Activated CD8-positive, alpha-beta T cell treated with anti-CD3 and anti-CD28 coated beads for 36 hours (primary cell): Measurements from ENCODE around the gene CCL2. TPM values are rescaled to one million over a fixed set of nuclear protein-coding genes. Genes with fewer than 3 reads are reported as not detected.

Source experiments
- ATAC-seq: fragments of 200-7000 bp; cut with Tn5 transposase; one replicate; pipeline ENCODE4 v1.10.0; 2021; ENCODE audit warnings: mild to moderate bottlenecking, moderate library complexity
- CTCF ChIA-PET: fragments of 350-600 bp; sonication (Branson Sonifier 250); formaldehyde crosslinking; loops from one replicate; lab custom pipeline; 2021; ENCODE audit warnings: antibody characterized with exemption; lab: Charles Lee
- POLR2A ChIA-PET: fragments of 350-600 bp; sonication (Branson Sonifier 250); formaldehyde crosslinking; loops from one replicate; lab custom pipeline; 2021; ENCODE audit warnings: antibody characterized with exemption; lab: Charles Lee
- DNase-seq: peaks from one replicate; pipeline ENCODE4 v3.0.0-alpha.2; 2020
- H3K27ac Mint-ChIP-seq: one replicate; pipeline ENCODE4 v1.8.0; 2021; ENCODE audit warnings: mild to moderate bottlenecking, mixed read lengths
- H3K27me3 Mint-ChIP-seq: one replicate; pipeline ENCODE4 v1.8.0; 2021; ENCODE audit warnings: mixed read lengths
- H3K36me3 Mint-ChIP-seq: one replicate; pipeline ENCODE4 v1.8.0; 2021; ENCODE audit warnings: low read depth, mixed read lengths
- H3K4me1 Mint-ChIP-seq: one replicate; pipeline ENCODE4 v1.8.0; 2021; ENCODE audit warnings: low read depth, mixed read lengths
- H3K4me3 Mint-ChIP-seq: one replicate; pipeline ENCODE4 v1.8.0; 2021; ENCODE audit warnings: mild to moderate bottlenecking, moderate library complexity, mixed read lengths
- H3K9me3 Mint-ChIP-seq: one replicate; pipeline ENCODE4 v1.8.0; 2021; ENCODE audit warnings: mixed read lengths
- intact Hi-C: fragments of 100-400 bp; cut with micrococcal nuclease; formaldehyde crosslinking; loops from one replicate; pipeline ENCODE4 v1.10.0; 2022
- total RNA-seq, 2 experiments: library from RNA; stranded (reverse); gene quantifications; one replicate each; pipeline ENCODE4 v1.2.3, GENCODE V29; 2021
- TF ChIP-seq, protein P1 (sequence below): fragments of 200-600 bp; IDR thresholded peaks from one replicate; pipeline ENCODE4 v1.8.0; 2022; ENCODE audit warnings: antibody characterized with exemption, mild to moderate bottlenecking

Gene CCL2
- total RNA-seq, 2 experiments from 2014 or later = not detected

- Mint-ChIP-seq H3K4me3 (no peak overlapping the region), H3K9me3 (no peaks in the 10 kb centered on the region), H3K27ac (no peak overlapping the region), H3K36me3 (no peaks in the 10 kb centered on the region), H3K4me1 (no peaks in the 10 kb centered on the region), H3K27me3 (peaks cover 17% of the 10 kb centered on the region)
- DNase-seq (no peak), ATAC-seq (no peak)
- TF ChIP-seq, protein P1, sequence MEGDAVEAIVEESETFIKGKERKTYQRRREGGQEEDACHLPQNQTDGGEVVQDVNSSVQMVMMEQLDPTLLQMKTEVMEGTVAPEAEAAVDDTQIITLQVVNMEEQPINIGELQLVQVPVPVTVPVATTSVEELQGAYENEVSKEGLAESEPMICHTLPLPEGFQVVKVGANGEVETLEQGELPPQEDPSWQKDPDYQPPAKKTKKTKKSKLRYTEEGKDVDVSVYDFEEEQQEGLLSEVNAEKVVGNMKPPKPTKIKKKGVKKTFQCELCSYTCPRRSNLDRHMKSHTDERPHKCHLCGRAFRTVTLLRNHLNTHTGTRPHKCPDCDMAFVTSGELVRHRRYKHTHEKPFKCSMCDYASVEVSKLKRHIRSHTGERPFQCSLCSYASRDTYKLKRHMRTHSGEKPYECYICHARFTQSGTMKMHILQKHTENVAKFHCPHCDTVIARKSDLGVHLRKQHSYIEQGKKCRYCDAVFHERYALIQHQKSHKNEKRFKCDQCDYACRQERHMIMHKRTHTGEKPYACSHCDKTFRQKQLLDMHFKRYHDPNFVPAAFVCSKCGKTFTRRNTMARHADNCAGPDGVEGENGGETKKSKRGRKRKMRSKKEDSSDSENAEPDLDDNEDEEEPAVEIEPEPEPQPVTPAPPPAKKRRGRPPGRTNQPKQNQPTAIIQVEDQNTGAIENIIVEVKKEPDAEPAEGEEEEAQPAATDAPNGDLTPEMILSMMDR = no peak
- intact Hi-C loops = no loop called here
- ChIA-PET CTCF (interaction anchor here (1.9 kb wide), 1 partner anchor 73 kb away, joined by 6 read pairs; no protein-coding TSS in a partner anchor), POLR2A (interaction anchor here (0.8 kb wide), 1 partner anchor 11 kb away, joined by 3 read pairs; no protein-coding TSS in a partner anchor)
These were observed 32.8 kb downstream of the CCL2 start for GRCh38 chr17:34287875-34288274.

DNA sequence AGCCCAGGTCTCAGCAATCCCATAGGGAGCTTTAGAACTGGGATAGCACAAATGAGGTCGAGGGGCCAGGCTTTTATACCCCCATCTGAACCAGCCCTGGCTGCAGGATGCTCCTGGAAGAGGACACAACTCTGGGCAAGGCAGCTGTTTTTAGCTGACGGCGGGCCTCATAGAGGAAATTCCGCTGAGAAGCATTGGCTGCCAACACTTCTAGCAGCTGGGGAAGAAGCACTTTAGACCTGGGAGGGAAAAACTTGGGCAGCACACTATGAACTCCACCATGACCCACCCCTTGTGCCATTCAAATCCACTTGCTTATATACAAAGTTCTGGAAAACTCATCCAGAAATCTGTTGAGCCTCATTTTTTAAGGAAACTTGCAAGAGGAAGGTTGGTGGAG, 35.5 kb downstream of the CCL2 start:
- TF ChIP-seq, protein P1 = no peak
- Mint-ChIP-seq H3K9me3 (no peaks in the 10 kb centered on the region), H3K27me3 (peaks cover 13% of the 10 kb centered on the region), H3K27ac (no peak overlapping the region), H3K36me3 (no peaks in the 10 kb centered on the region), H3K4me3 (no peak overlapping the region), H3K4me1 (no peaks in the 10 kb centered on the region)
- DNase-seq (no peak), ATAC-seq (no peak)
- POLR2A ChIA-PET = no interaction called here
- intact Hi-C loops = no loop called here
- CTCF ChIA-PET = interaction anchor here (0.8 kb wide), 1 partner anchor 71 kb away, joined by 3 read pairs; no protein-coding TSS in a partner anchor

DNA sequence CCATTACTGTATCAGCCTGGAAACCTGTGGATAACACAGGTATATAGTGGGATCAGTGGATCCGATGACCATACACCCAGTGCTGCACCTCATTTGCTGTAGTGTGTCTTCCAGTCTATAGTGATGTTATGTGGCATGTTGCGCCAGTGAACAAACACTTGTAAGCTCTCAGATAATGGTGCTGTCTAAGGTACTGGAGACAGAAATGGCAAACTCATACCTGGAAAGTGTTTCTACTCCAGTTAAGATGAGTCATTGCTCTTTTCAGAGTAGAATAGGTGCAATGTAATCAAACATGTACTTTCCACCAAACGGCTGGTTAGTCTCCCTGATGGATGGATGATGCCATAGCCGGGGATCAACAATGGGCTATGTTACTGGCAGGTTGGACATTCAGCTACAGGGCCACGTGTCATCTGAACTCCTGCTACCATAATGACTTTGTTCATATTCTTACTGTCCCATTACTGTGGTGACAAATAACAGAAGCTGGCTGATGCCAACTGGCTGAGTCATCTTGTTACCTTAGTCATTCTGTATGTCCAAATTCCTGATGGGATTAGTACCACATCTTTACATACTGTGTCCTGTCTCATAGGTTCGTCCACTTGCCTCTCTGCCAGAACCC, 36.8 kb downstream of the CCL2 start:
- POLR2A ChIA-PET = no interaction called here
- DNase-seq = no peak
- Mint-ChIP-seq H3K27me3 (peaks cover 10% of the 10 kb centered on the region), H3K4me1 (no peaks in the 10 kb centered on the region), H3K36me3 (no peaks in the 10 kb centered on the region), H3K27ac (no peak overlapping the region), H3K9me3 (no peaks in the 10 kb centered on the region), H3K4me3 (no peak overlapping the region)
- TF ChIP-seq, protein P1 = no peak
- intact Hi-C loops = no loop called here
- no peak for ATAC-seq
- CTCF ChIA-PET = no interaction called here

GRCh38 chr17:34299027-34299426, 43.9 kb downstream of the CCL2 start:
- H3K36me3 Mint-ChIP-seq = no peaks in the 10 kb centered on the region
- ATAC-seq (no peak), DNase-seq (no peak)
- no peaks in the 10 kb centered on the region for H3K9me3 Mint-ChIP-seq
- POLR2A ChIA-PET = no interaction called here
- H3K4me3 Mint-ChIP-seq = no peak overlapping the region
- H3K27me3 Mint-ChIP-seq = peaks cover 20% of the 10 kb centered on the region
- H3K4me1 Mint-ChIP-seq = no peaks in the 10 kb centered on the region
- no peak overlapping the region for H3K27ac Mint-ChIP-seq
- intact Hi-C loops = no loop called here
- TF ChIP-seq, protein P1 = no peak
- CTCF ChIA-PET = no interaction called here

DNA sequence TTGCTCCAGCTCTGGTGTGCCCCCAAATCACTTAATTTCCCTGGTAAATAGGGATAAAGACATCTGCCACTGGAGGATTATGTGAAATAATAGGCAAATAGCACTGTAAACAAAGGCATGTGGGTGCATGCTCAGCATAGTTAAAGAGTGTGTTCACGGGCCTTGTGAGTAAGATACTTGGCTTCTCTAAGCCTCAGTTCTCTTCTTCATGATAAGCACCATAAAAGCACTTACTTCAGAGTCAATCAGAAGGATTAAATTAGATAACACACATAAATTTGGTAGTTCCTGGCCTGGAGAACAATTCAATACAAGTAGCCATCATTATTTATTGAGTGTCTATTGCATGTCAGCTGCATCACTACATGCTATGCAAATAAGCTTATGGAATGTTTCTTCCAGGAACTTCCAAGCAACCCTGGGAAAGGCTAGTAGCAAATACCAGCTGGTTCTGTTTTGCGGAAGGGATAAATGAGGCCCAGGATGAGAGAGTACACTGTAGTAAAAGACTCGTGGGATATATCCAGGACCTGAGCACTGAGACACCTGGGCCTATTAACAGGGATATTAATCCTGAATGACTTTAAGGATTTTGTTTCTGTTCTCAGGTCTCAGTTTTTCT, 45.0 kb downstream of the CCL2 start:
- Mint-ChIP-seq H3K4me3 (no peak overlapping the region), H3K27me3 (peaks cover 20% of the 10 kb centered on the region), H3K4me1 (no peaks in the 10 kb centered on the region), H3K27ac (no peak overlapping the region), H3K9me3 (no peaks in the 10 kb centered on the region), H3K36me3 (no peaks in the 10 kb centered on the region)
- ATAC-seq = no peak
- TF ChIP-seq, protein P1 = no peak
- POLR2A ChIA-PET = no interaction called here
- CTCF ChIA-PET = interaction anchor here (1.4 kb wide), 1 partner anchor 100 kb away, joined by 6 read pairs; no protein-coding TSS in a partner anchor
- intact Hi-C loops = no loop called here
- DNase-seq = no peak
